OCI-LY7 (cell line): Measurements from ENCODE around the gene NEUROG1. TPM values are rescaled to one million over a fixed set of nuclear protein-coding genes. Genes with fewer than 3 reads are reported as not detected.

Source experiments
- BruUV-seq: library from RNA; stranded (reverse); fragments of 400-500 nt; replicated peaks from 2 replicates; lab custom pipeline; 2021; lab: Mats Ljungman, UMichigan
- CTCF ChIA-PET: fragments of 300-600 bp; sonication (Branson Sonifier 250); formaldehyde crosslinking; loops from one replicate; lab custom pipeline; 2022; ENCODE audit warnings: antibody characterized with exemption; ENCODE audit not compliant: unreplicated experiment; lab: Charles Lee
- POLR2A ChIA-PET: fragments of 300-600 bp; sonication (Branson Sonifier 250); formaldehyde crosslinking; loops from one replicate; lab custom pipeline; 2022; ENCODE audit warnings: antibody characterized with exemption; lab: Charles Lee
- DNase-seq: peaks from one replicate; pipeline ENCODE4 v3.0.0-alpha.2; 2015; ENCODE audit warnings: low spot score
- H2AFZ ChIP-seq: fragments of 200-600 bp; sonication (generic), shearing (Covaris generic); 2 replicates; pipeline ENCODE4 v1.6.1; 2014; ENCODE audit warnings: mild to moderate bottlenecking, antibody characterized with exemption, low read length, moderate library complexity
- H3K27ac ChIP-seq: fragments of 200-600 bp; sonication (generic); 2 replicates; pipeline ENCODE4 v1.5.1; 2014; ENCODE audit warnings: mixed run types, low read depth, mild to moderate bottlenecking, moderate library complexity, low read length, inconsistent platforms; ENCODE audit not compliant: poor library complexity, severe bottlenecking
- H3K36me3 ChIP-seq: fragments of 200-600 bp; sonication (generic); 2 replicates; pipeline ENCODE4 v1.6.1; 2014; ENCODE audit warnings: mild to moderate bottlenecking, antibody characterized with exemption, low read length, moderate library complexity, mixed read lengths; ENCODE audit not compliant: insufficient read depth
- H3K4me1 ChIP-seq: fragments of 200-600 bp; sonication (generic); 2 replicates; pipeline ENCODE4 v1.5.1; 2014; ENCODE audit warnings: mild to moderate bottlenecking, low read length; ENCODE audit not compliant: insufficient read depth, poor library complexity, severe bottlenecking
- H3K4me2 ChIP-seq: fragments of 200-600 bp; sonication (generic); 2 replicates; pipeline ENCODE4 v1.6.1; 2014; ENCODE audit warnings: mild to moderate bottlenecking, low read length
- H3K4me3 ChIP-seq: fragments of 200-600 bp; sonication (generic); 2 replicates; pipeline ENCODE4 v1.5.1; 2014; ENCODE audit warnings: mild to moderate bottlenecking, low read depth, low read length; ENCODE audit not compliant: poor library complexity, severe bottlenecking
- H3K79me2 ChIP-seq: fragments of 200-600 bp; sonication (generic); 2 replicates; pipeline ENCODE4 v1.6.1; 2016; ENCODE audit warnings: low read depth, mild to moderate bottlenecking, low read length, moderate library complexity, mixed read lengths; ENCODE audit not compliant: insufficient read depth
- H3K9me2 ChIP-seq: fragments of 200-600 bp; sonication (generic); 2 replicates; pipeline ENCODE4 v1.6.1; 2016; ENCODE audit warnings: mild to moderate bottlenecking, low read length, mixed read lengths; ENCODE audit not compliant: insufficient read depth
- H3K9me3 ChIP-seq: fragments of 200-600 bp; sonication (generic); 2 replicates; pipeline ENCODE4 v1.6.1; 2014; ENCODE audit warnings: mild to moderate bottlenecking, mixed run types, low read length, mixed read lengths
- H4K20me1 ChIP-seq: fragments of 200-600 bp; sonication (generic); 2 replicates; pipeline ENCODE4 v1.6.1; 2014; ENCODE audit warnings: mild to moderate bottlenecking, antibody characterized with exemption, low read length, moderate library complexity, mixed read lengths; ENCODE audit not compliant: insufficient read depth
- CTCF ChIP-seq: fragments of 200-600 bp; sonication (generic); conservative IDR thresholded peaks from 2 replicates; pipeline ENCODE4 v1.5.1; 2014; ENCODE audit warnings: mild to moderate bottlenecking, antibody characterized with exemption, low read length, moderate library complexity, mixed read lengths
- EZH2phosphoT487 ChIP-seq: fragments of 200-600 bp; sonication (generic); IDR thresholded peaks from 2 replicates; pipeline ENCODE4 v1.6.1; 2018; ENCODE audit warnings: low read depth, borderline replicate concordance, mild to moderate bottlenecking, mixed run types, antibody characterized with exemption, low read length, moderate library complexity, mixed read lengths
- intact Hi-C: fragments of 100-400 bp; cut with micrococcal nuclease; formaldehyde crosslinking; loops from one replicate; pipeline ENCODE4 v1.10.0; 2022; ENCODE audit not compliant: unreplicated experiment
- total RNA-seq, 2 experiments: library from RNA; depleted of rRNA in 1 of 2; stranded (reverse); fragments of >200 nt in 1 of 2; shearing (Covaris generic) in 1 of 2; gene quantifications; 2 replicates each; pipeline ENCODE4 v1.2.3, GENCODE V29; 2014 to 2022

NEUROG1 gene
- total RNA-seq, 2 experiments from 2014 or later = not detected

GRCh38 chr5:135556620-135557019 lies 20.9 kb upstream of the NEUROG1 start:
- TF ChIP-seq CTCF (no peak), EZH2phosphoT487 (no peak)
- no TSS peak for BruUV-seq
- no peaks in the 10 kb centered on the region for H3K36me3 ChIP-seq
- POLR2A ChIA-PET = no interaction called here
- H3K9me2 ChIP-seq = no peaks in the 10 kb centered on the region
- no peak overlapping the region for H3K4me2 ChIP-seq
- intact Hi-C loops = no loop called here
- no peaks in the 10 kb centered on the region for H3K9me3 ChIP-seq
- no peak overlapping the region for H3K27ac ChIP-seq
- no peaks in the 10 kb centered on the region for H3K79me2 ChIP-seq
- no peaks in the 10 kb centered on the region for H3K4me1 ChIP-seq
- H3K4me3 ChIP-seq = no peak overlapping the region
- CTCF ChIA-PET = no interaction called here
- no peak for DNase-seq
- H2AFZ ChIP-seq = no peak overlapping the region
- H4K20me1 ChIP-seq = no peaks in the 10 kb centered on the region

- BruUV-seq = no TSS peak
Measured at GRCh38 chr5:135555530-135555929, 19.8 kb upstream of the NEUROG1 start.

More at GRCh38 chr5:135555530-135555929, 19.8 kb upstream of the NEUROG1 start:
- POLR2A ChIA-PET = interaction anchor here (0.6 kb wide), 1 partner anchor 614 kb away, joined by 4 read pairs; no protein-coding TSS in a partner anchor
- H3K9me3 ChIP-seq = no peaks in the 10 kb centered on the region
- H2AFZ ChIP-seq = no peak overlapping the region
- intact Hi-C loops = no loop called here
- no peaks in the 10 kb centered on the region for H4K20me1 ChIP-seq
- H3K9me2 ChIP-seq = no peaks in the 10 kb centered on the region
- H3K4me1 ChIP-seq = no peaks in the 10 kb centered on the region
- no peaks in the 10 kb centered on the region for H3K36me3 ChIP-seq
- DNase-seq = no peak
- no peak overlapping the region for H3K4me3 ChIP-seq
- no peaks in the 10 kb centered on the region for H3K79me2 ChIP-seq
- TF ChIP-seq CTCF (no peak), EZH2phosphoT487 (no peak)
- CTCF ChIA-PET = no interaction called here
- no peak overlapping the region for H3K4me2 ChIP-seq
- H3K27ac ChIP-seq = no peak overlapping the region
